Islet of Langerhans (tissue), 1 donor: Measurements from ENCODE around the gene ZNF276.

Experiments
- FAIRE-seq: peaks from one replicate; lab custom pipeline; 2011; peaks lifted over from hg19 to GRCh38; lab: Jason Lieb, UNC

ZNF276 gene

GRCh38 chr16:89716916-89717687, 4.2 kb upstream of the ZNF276 start:
- no peak for FAIRE-seq

- FAIRE-seq = no peak
Measured at GRCh38 chr16:89717688-89718505, 3.4 kb upstream of the ZNF276 start.

- FAIRE-seq = no peak
Measured at GRCh38 chr16:89720551-89720812, 855 bp upstream of the ZNF276 start.

- FAIRE-seq = no peak
Measured at GRCh38 chr16:89721546-89722391, 432 bp downstream of the ZNF276 start.

- FAIRE-seq = no peak
Measured at GRCh38 chr16:89722392-89723278, 1.3 kb downstream of the ZNF276 start.

- no peak for FAIRE-seq
Measured at GRCh38 chr16:89723279-89724250, 2.2 kb downstream of the ZNF276 start.

GRCh38 chr16:89727406-89728120, 6.2 kb downstream of the ZNF276 start:
- FAIRE-seq = no peak

GRCh38 chr16:89729293-89729692, 8.0 kb downstream of the ZNF276 start:
- FAIRE-seq = no peak

- no peak for FAIRE-seq
Measured at GRCh38 chr16:89729863-89730593, 8.7 kb downstream of the ZNF276 start.

GRCh38 chr16:89730610-89731234, 9.4 kb downstream of the ZNF276 start:
- no peak for FAIRE-seq

- FAIRE-seq = no peak
Measured at GRCh38 chr16:89732142-89732917, 11.0 kb downstream of the ZNF276 start.

GRCh38 chr16:89732918-89733242, 11.5 kb downstream of the ZNF276 start:
- FAIRE-seq = no peak

GRCh38 chr16:89733322-89733721, 12.0 kb downstream of the ZNF276 start:
- no peak for FAIRE-seq

- FAIRE-seq = no peak
Measured at GRCh38 chr16:89733792-89734191, 12.5 kb downstream of the ZNF276 start.

GRCh38 chr16:89736554-89736953, 15.2 kb downstream of the ZNF276 start:
- FAIRE-seq = no peak

- FAIRE-seq = no peak
Measured at GRCh38 chr16:89737341-89738071, 16.2 kb downstream of the ZNF276 start.

- FAIRE-seq = no peak
Measured at GRCh38 chr16:89738072-89738377, 16.7 kb downstream of the ZNF276 start.
